Common myeloid progenitor, CD34-positive (primary cell): ENCODE measurements around the gene SMIM38.

Source experiments
- CTCF ChIA-PET: fragments of 350-600 bp; sonication (Branson Sonifier 250); formaldehyde crosslinking; loops from one replicate; lab custom pipeline; 2021; ENCODE audit warnings: antibody characterized with exemption; lab: Charles Lee
- POLR2A ChIA-PET: fragments of 350-600 bp; sonication (Branson Sonifier 250); formaldehyde crosslinking; loops from one replicate; lab custom pipeline; 2021; ENCODE audit warnings: antibody characterized with exemption; lab: Charles Lee
- DNase-seq, 3 donors: peaks; one replicate each; pipeline versions ENCODE4 v3.0.0 to v3.0.0-alpha.2; 2013
- H3K27ac ChIP-seq, 2 experiments: 1 replicate in 1 of 2; 2 replicates in 1 of 2; pipeline ENCODE4 v1.7.0; 2013; ENCODE audit warnings: inconsistent platforms in 2 of 2, low read length in 2 of 2, mild to moderate bottlenecking in 2 of 2, low read depth in 1 of 2, moderate library complexity in 1 of 2; ENCODE audit not compliant: severe bottlenecking in 2 of 2, insufficient read depth in 1 of 2, poor library complexity in 1 of 2
- H3K27me3 ChIP-seq, 5 experiments: replicated peaks in 2 of 5; 1 replicate in 3 of 5; 2 replicates in 2 of 5; pipeline versions ENCODE4 v1.6.1 to v1.7.0; 2013; ENCODE audit warnings: low read length in 4 of 5, mild to moderate bottlenecking in 2 of 5, moderate library complexity in 2 of 5, inconsistent platforms in 1 of 5; ENCODE audit not compliant: insufficient read depth in 5 of 5, control insufficient read depth in 4 of 5
- H3K36me3 ChIP-seq, 4 experiments: 1 replicate in 2 of 4; 2 replicates in 2 of 4; pipeline versions ENCODE4 v1.6.1 to v1.7.0; 2013; ENCODE audit warnings: low read length in 3 of 4, control low read depth in 1 of 4, mild to moderate bottlenecking in 1 of 4; ENCODE audit not compliant: control insufficient read depth in 4 of 4, insufficient read depth in 4 of 4
- H3K4me1 ChIP-seq, 4 experiments: 1 replicate in 3 of 4; 2 replicates in 1 of 4; pipeline versions ENCODE4 v1.6.1 to v1.7.1; 2013; ENCODE audit warnings: low read length in 3 of 4, mild to moderate bottlenecking in 3 of 4, control low read depth in 1 of 4, inconsistent platforms in 1 of 4, moderate library complexity in 1 of 4; ENCODE audit not compliant: control insufficient read depth in 4 of 4, insufficient read depth in 4 of 4; ENCODE audit errors: control extremely low read depth in 1 of 4
- H3K4me3 ChIP-seq, 7 experiments: 1 replicate in 4 of 7; 2 replicates in 3 of 7; pipeline versions ENCODE4 v1.5.1 to v1.7.0; 2013; ENCODE audit warnings: mild to moderate bottlenecking in 7 of 7, low read length in 6 of 7, moderate library complexity in 6 of 7, inconsistent platforms in 2 of 7, low read depth in 2 of 7, control low read depth in 1 of 7; ENCODE audit not compliant: insufficient read depth in 4 of 7, control insufficient read depth in 1 of 7; ENCODE audit errors: extremely low read depth in 1 of 7
- H3K9me3 ChIP-seq, 5 experiments: 1 replicate in 4 of 5; 2 replicates in 1 of 5; pipeline versions ENCODE4 v1.6.1 to v1.7.1; 2013; ENCODE audit warnings: low read length in 4 of 5, mild to moderate bottlenecking in 2 of 5, inconsistent platforms in 1 of 5, low read depth in 1 of 5, moderate library complexity in 1 of 5; ENCODE audit not compliant: control insufficient read depth in 4 of 5, insufficient read depth in 2 of 5; ENCODE audit errors: control extremely low read depth in 1 of 5
- WGBS: methylation state at CpG from one replicate; pipeline ENCODE4 v1.1.5; 2013; ENCODE audit not compliant: insufficient coverage; 5-methylcytosine and 5-hydroxymethylcytosine counted together

The SMIM38 gene

GRCh38 chr11:69178819-69179482 is 23.2 kb downstream of the SMIM38 start:
- H3K4me3 ChIP-seq: no peak overlapping the region
- ChIA-PET POLR2A (no interaction called here), CTCF (no interaction called here)
- no peak for DNase-seq
- no peaks in the 10 kb centered on the region for H3K36me3 ChIP-seq
- no peak overlapping the region for H3K27ac ChIP-seq
- H3K27me3 ChIP-seq: peaks cover 0 to 4% (median 0%) of the 10 kb centered on the region in 5 experiments
- WGBS: 93% methylated on average over 6 of the region's 9 CpGs
- H3K4me1 ChIP-seq: peaks cover 0 to 10% (median 10%) of the 10 kb centered on the region in 4 experiments
- H3K9me3 ChIP-seq: peaks cover 0 to 16% (median 2%) of the 10 kb centered on the region in 5 experiments

DNA sequence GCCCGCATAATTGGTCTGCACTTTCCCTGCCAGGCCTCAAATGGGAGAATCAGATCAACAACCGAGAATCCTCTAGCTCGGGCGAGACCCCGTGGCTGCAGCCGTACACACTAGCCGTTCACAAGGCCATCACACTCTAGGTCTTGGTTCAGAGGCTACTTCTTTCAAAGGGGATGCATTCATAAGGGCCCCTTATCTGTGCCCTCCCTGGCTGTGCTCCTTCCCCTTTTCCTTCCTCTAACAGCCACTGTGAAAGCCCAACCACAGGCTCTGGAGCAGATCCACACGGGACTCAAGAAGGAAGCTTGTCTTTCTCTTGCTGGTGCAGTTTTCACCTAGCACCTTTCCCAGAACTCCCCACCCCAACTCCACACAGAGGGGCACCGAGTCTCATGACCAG is 24.5 kb downstream of the SMIM38 start:
- CTCF ChIA-PET: no interaction called here
- POLR2A ChIA-PET: no interaction called here
- WGBS: 46% methylated on average over 8 of the region's 9 CpGs
- H3K27me3 ChIP-seq: peaks cover 0 to 4% (median 0%) of the 10 kb centered on the region in 5 experiments
- H3K4me1 ChIP-seq: peaks cover 0 to 10% (median 10%) of the 10 kb centered on the region in 4 experiments
- H3K27ac ChIP-seq: no peak overlapping the region
- peak; percentile 9 to 52 (median 35) for DNase-seq
- H3K36me3 ChIP-seq: no peaks in the 10 kb centered on the region
- H3K9me3 ChIP-seq: peaks cover 0 to 8% (median 0%) of the 10 kb centered on the region in 5 experiments
- no peak overlapping the region for H3K4me3 ChIP-seq

- WGBS: 65% methylated on average over 2 of the region's 3 CpGs
These were observed 25.0 kb downstream of the SMIM38 start for GRCh38 chr11:69180726-69181125.

DNA sequence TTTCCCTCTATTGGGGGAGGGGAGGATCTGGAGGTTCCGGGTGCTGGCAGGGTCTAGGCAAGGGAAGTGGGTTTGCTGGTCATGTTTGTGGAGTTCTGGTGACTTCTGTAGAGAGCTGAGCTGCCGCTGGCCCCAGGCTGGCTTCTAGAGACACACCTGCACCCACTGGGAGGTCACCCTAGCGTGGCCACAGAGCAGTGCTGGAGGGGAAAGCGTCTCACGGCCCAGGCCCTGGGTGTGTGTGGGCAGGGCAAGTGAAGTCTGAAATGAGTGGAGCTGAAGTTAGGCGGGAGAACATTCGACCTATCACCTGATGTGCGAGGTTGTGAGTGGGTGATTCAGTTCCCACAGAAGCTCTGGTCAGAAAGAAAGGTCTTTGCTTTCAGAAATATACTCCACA is 27.9 kb downstream of the SMIM38 start:
- DNase-seq: no peak
- Histone ChIP-seq H3K27ac (no peak overlapping the region), H3K4me3 (no peak overlapping the region), H3K9me3 (peaks cover 0 to 9% (median 1%) of the 10 kb centered on the region in 5 experiments), H3K4me1 (peaks cover 0 to 10% (median 10%) of the 10 kb centered on the region in 4 experiments), H3K36me3 (no peaks in the 10 kb centered on the region), H3K27me3 (peaks cover 0 to 4% (median 0%) of the 10 kb centered on the region in 5 experiments)
- POLR2A ChIA-PET: no interaction called here
- WGBS: 90% methylated on average over 6 of the region's 8 CpGs
- CTCF ChIA-PET: no interaction called here

More at GRCh38 chr11:69180726-69181125, 25.0 kb downstream of the SMIM38 start:
- no peak for DNase-seq
- CTCF ChIA-PET: no interaction called here
- Histone ChIP-seq H3K27ac (no peak overlapping the region), H3K9me3 (peaks cover 0 to 6% (median 0%) of the 10 kb centered on the region in 5 experiments), H3K27me3 (peaks cover 0 to 4% (median 0%) of the 10 kb centered on the region in 5 experiments), H3K4me1 (peaks cover 0 to 10% (median 10%) of the 10 kb centered on the region in 4 experiments), H3K4me3 (no peak overlapping the region), H3K36me3 (no peaks in the 10 kb centered on the region)
- POLR2A ChIA-PET: no interaction called here

DNA sequence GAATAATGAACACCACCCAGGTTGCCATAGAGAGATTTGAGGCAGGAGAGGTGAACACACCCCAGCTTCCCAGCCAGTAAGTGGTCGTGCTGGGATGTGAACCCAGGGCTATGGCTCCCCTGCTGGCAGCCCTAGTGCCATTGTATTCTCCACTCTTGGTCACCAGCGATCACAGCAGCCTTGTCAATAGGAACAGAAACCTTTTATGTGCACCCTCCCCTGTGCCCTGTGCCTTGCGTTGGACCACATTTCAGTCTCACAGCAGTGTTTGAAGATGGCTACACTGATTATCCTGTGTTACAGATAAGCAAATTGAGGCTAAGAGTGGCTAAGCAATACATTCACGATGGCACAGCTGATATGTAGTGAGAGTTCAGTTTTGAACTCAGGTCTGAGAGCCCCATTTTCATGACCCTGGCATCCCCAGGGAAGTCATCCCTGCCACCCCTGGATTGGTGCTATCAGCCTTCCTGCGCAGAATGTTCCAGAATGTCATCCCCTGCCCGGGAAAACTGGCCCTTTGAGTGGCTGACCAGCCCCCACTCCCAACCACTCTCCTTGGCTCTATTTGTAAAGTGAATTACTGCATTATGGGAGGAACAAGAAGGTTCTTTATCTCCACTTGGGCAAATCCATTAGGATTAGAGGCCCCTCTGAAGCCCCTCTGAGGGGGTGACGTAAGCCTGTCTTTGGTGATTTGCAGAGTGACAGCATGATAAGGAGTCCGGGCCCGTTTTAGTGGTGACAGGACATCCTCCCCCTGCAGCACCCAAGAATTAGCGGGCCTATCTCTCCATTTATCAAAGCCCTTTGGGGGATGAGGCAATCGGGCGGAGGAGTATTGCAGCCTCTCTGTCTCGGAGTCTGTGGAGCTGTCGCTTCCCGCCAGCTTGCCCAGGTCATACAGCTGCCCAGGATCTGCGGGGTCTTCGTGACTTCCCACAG is 30.9 kb downstream of the SMIM38 start:
- POLR2A ChIA-PET: no interaction called here
- 96% methylated on average over 13 of the region's 17 CpGs for WGBS
- Histone ChIP-seq H3K27ac (no peak overlapping the region), H3K27me3 (peaks cover 0 to 4% (median 0%) of the 10 kb centered on the region in 5 experiments), H3K9me3 (peaks cover 0 to 6% (median 0%) of the 10 kb centered on the region in 5 experiments), H3K4me3 (no peak overlapping the region), H3K36me3 (no peaks in the 10 kb centered on the region), H3K4me1 (no peaks in the 10 kb centered on the region)
- CTCF ChIA-PET: no interaction called here
- DNase-seq: no peak

DNA sequence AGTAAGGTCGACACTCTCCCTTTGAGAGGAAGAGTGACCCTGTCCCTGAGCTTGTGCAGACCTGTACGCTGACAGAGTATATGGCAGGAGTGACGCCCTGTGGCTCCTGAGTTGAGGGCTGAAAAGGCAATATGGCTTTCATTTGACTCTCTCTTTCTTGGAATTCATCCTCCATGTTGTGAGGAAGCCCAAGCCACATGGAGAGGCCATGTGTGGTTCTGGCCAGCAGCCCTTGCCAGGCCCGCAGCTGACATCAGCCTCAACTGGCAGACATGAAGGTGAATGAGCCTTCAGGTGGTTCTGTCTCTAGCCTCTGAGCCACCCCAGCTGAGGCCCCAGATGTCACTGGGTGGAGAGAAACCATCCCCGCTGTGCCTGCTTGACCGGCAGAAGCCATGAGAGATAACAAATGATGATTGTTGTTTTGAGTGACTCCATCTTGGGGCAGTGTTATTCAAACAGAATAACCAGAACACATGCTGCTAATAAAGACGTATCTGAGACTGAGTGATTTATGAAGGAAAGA is 31.9 kb downstream of the SMIM38 start:
- ChIA-PET POLR2A (no interaction called here), CTCF (no interaction called here)
- H3K4me1 ChIP-seq: peaks cover 0 to 3% (median 0%) of the 10 kb centered on the region in 4 experiments
- no peak overlapping the region for H3K27ac ChIP-seq
- no peak for DNase-seq
- H3K27me3 ChIP-seq: peaks cover 0 to 4% (median 0%) of the 10 kb centered on the region in 5 experiments
- peaks cover 0 to 6% (median 0%) of the 10 kb centered on the region in 5 experiments for H3K9me3 ChIP-seq
- 100% methylated on average over 4 of the region's 7 CpGs for WGBS
- no peaks in the 10 kb centered on the region for H3K36me3 ChIP-seq
- no peak overlapping the region for H3K4me3 ChIP-seq
